ENCODE data around the gene MCOLN2.
A peak's percentile ranks its signal among the peaks of the same experiment; 100 is the strongest.

MCOLN2 gene

GRCh38 chr1:84972377-84972987 lies 24.4 kb downstream of the MCOLN2 start (continued):
- TF ChIP-seq PATZ1 (tag by site-specific recombination; IDR thresholded peaks at IDR 0.05) = no peak
- TF ChIP-seq ZNF677 (tag by site-specific recombination; IDR thresholded peaks at IDR 0.05) = no peak
- 0 out of 2 replicates have a peak, but pooled peaks have one; percentile 53 for TF ChIP-seq TRIM28 (IDR thresholded peaks at IDR 0.05; ENCODE audit: borderline replicate concordance, low read length)
- no peak for TF ChIP-seq INSM2 (tag by site-specific recombination; IDR thresholded peaks at IDR 0.05)
- no peak for TF ChIP-seq ZNF48 (tag by site-specific recombination; IDR thresholded peaks at IDR 0.05)
- no peak for TF ChIP-seq ZNF248 (tag by site-specific recombination; IDR thresholded peaks at IDR 0.05)
- no peak for TF ChIP-seq SCRT1 (tag by site-specific recombination; IDR thresholded peaks at IDR 0.05; ENCODE audit: borderline replicate concordance)
- no peak for TF ChIP-seq REPIN1 (tag by site-specific recombination; IDR thresholded peaks at IDR 0.05; ENCODE audit: low read depth)
- peak; percentile 32; the same call in 1 of the 2 replicates for TF ChIP-seq ZXDB (tag by site-specific recombination; IDR thresholded peaks at IDR 0.05)
- TF ChIP-seq OSR2 (tag by site-specific recombination; IDR thresholded peaks at IDR 0.05) = peak; percentile 46; the same call in 1 of the 2 replicates
- no peak for TF ChIP-seq ZNF174 (tag by site-specific recombination; IDR thresholded peaks at IDR 0.05)

GRCh38 chr1:84971957-84972356 lies 25.0 kb downstream of the MCOLN2 start:
- ChIA-PET POLR2A (no interaction called here), CTCF (interaction anchor here (0.6 to 2.6 kb wide), 3 partner anchors 27 to 84 kb away, joined by 3 to 9 read pairs (median 3); no protein-coding TSS in a partner anchor)
- TF ChIP-seq ZIC2 (tag by site-specific recombination; IDR thresholded peaks at IDR 0.05) (no peak), OSR2 (tag by site-specific recombination; IDR thresholded peaks at IDR 0.05) (no peak), ZNF239 (tag by site-specific recombination; IDR thresholded peaks at IDR 0.05) (no peak), PRDM10 (tag by site-specific recombination; IDR thresholded peaks at IDR 0.05) (0 out of 2 replicates have a peak, but pooled peaks have one; percentile 12), SCRT1 (tag by site-specific recombination; IDR thresholded peaks at IDR 0.05; ENCODE audit: borderline replicate concordance) (no peak), ZNF639 (tag by site-specific recombination; IDR thresholded peaks at IDR 0.05) (no peak), ZBTB21 (tag by site-specific recombination; IDR thresholded peaks at IDR 0.05) (no peak), ZNF76 (tag by site-specific recombination; IDR thresholded peaks at IDR 0.05; ENCODE audit: borderline replicate concordance, low read depth) (no peak)
- Histone ChIP-seq H3K27ac (ENCODE audit: extremely low read depth, low read depth, low read length) (no peak overlapping the region), H3K36me3 (ENCODE audit: control insufficient read depth in 2 of 2, insufficient read depth in 1 of 2, low read length in 2 of 2) (peaks cover 0 to 2% of the 10 kb centered on the region in 2 experiments; a peak in 2 of 3 replicates), H3K4me3 (ENCODE audit: low read depth, low read length) (no peak overlapping the region), H3K9me3 (ENCODE audit: control insufficient read depth, insufficient read depth, low read depth, low read length) (no peaks in the 10 kb centered on the region), H3K4me1 (ENCODE audit: control insufficient read depth, insufficient read depth, low read length) (peaks cover 9% of the 10 kb centered on the region)

Data from HEK293 (cell line).